CD4-positive, alpha-beta T cell treated with Interferon gamma for 1 hour (primary cell): Measurements from ENCODE around the gene ZNF765.
"Not testable (repeated sequence)": the region's sequence is repeated elsewhere in the genome, so short reads cannot be mapped to it uniquely, and the experiment has no call there.

Experiments used
- DNase-seq: peaks from one replicate; pipeline ENCODE4 v3.0.0-alpha.2; 2020

ZNF765 gene

GRCh38 chr19:53423074-53423473 lies 28.1 kb downstream of the ZNF765 start:
- not testable (repeated sequence) for DNase-seq

- not testable (repeated sequence) for DNase-seq
Measured at GRCh38 chr19:53423680-53424079, 28.7 kb downstream of the ZNF765 start.

- DNase-seq: peak; percentile 66
Measured at GRCh38 chr19:53424968-53425597, 30.1 kb downstream of the ZNF765 start.

GRCh38 chr19:53431399-53432087 lies 36.6 kb downstream of the ZNF765 start, which contains the start of gene ZNF761:
ZNF761 (plus strand) TSS chr19:53431984; CDS start chr19:53447269, 15,285 bp downstream.
- DNase-seq: peak; percentile 95

GRCh38 chr19:53432088-53432661 lies 37.2 kb downstream of the ZNF765 start:
- no peak for DNase-seq

GRCh38 chr19:53443809-53444208 lies 48.9 kb downstream of the ZNF765 start:
- DNase-seq: not testable (repeated sequence)

GRCh38 chr19:53447196-53447595 lies 52.2 kb downstream of the ZNF765 start:
- not testable (repeated sequence) for DNase-seq

GRCh38 chr19:53455828-53456227 lies 60.9 kb downstream of the ZNF765 start:
- DNase-seq: no peak

GRCh38 chr19:53460131-53460721 lies 65.3 kb downstream of the ZNF765 start:
- not testable (repeated sequence) for DNase-seq

GRCh38 chr19:53461866-53462265 lies 66.9 kb downstream of the ZNF765 start:
- DNase-seq: no peak

GRCh38 chr19:53462861-53463260 lies 67.9 kb downstream of the ZNF765 start:
- no peak for DNase-seq

GRCh38 chr19:53463263-53463662 lies 68.3 kb downstream of the ZNF765 start:
- DNase-seq: no peak

- no peak for DNase-seq
Measured at GRCh38 chr19:53466726-53467484, 72.0 kb downstream of the ZNF765 start.

GRCh38 chr19:53467485-53468262 lies 72.7 kb downstream of the ZNF765 start, which contains the start of gene ZNF813:
ZNF813 (plus strand) TSS chr19:53467733; CDS start chr19:53483823, 16,090 bp downstream.
- DNase-seq: peak; percentile 92

- DNase-seq: not testable (repeated sequence)
Measured at GRCh38 chr19:53468628-53469027, 73.7 kb downstream of the ZNF765 start.

- no peak for DNase-seq
Measured at GRCh38 chr19:53471916-53472315, 77.0 kb downstream of the ZNF765 start.

GRCh38 chr19:53474832-53475231 lies 79.9 kb downstream of the ZNF765 start:
- not testable (repeated sequence) for DNase-seq

GRCh38 chr19:53475470-53475869 lies 80.5 kb downstream of the ZNF765 start:
- DNase-seq: not testable (repeated sequence)
